Muscle layer of duodenum (tissue), 2 donors: ENCODE results near the gene HCK.
"Not testable (repeated sequence)": the region's sequence is repeated elsewhere in the genome, so short reads cannot be mapped to it uniquely, and the experiment has no call there.

ENCODE experiments used
- H3K27ac ChIP-seq: one replicate; pipeline ENCODE4 v1.7.0; 2013; ENCODE audit warnings: mild to moderate bottlenecking, low read length
- H3K27me3 ChIP-seq: one replicate; pipeline ENCODE4 v1.7.0; 2013; ENCODE audit warnings: low read depth, mild to moderate bottlenecking, control low read depth, low read length
- H3K36me3 ChIP-seq, 2 donors: one replicate each; pipeline ENCODE4 v1.7.0; 2013; ENCODE audit warnings: low read length in 2 of 2, control low read depth in 1 of 2, mild to moderate bottlenecking in 1 of 2; ENCODE audit not compliant: insufficient read depth in 2 of 2, control insufficient read depth in 1 of 2
- H3K4me1 ChIP-seq, 2 donors: one replicate each; pipeline ENCODE4 v1.7.0; 2013; ENCODE audit warnings: low read length in 2 of 2, mild to moderate bottlenecking in 2 of 2, control low read depth in 1 of 2, moderate library complexity in 1 of 2; ENCODE audit not compliant: insufficient read depth in 2 of 2, control insufficient read depth in 1 of 2
- H3K4me3 ChIP-seq, 2 donors: one replicate each; pipeline ENCODE4 v1.7.0; 2013; ENCODE audit warnings: low read length in 2 of 2, low read depth in 1 of 2, mild to moderate bottlenecking in 1 of 2
- H3K9me3 ChIP-seq, 2 donors: one replicate each; pipeline ENCODE4 v1.7.0; 2013; ENCODE audit warnings: low read length in 2 of 2, control low read depth in 1 of 2, mild to moderate bottlenecking in 1 of 2; ENCODE audit not compliant: control insufficient read depth in 1 of 2
- donor health status: healthy.

Gene HCK

DNA sequence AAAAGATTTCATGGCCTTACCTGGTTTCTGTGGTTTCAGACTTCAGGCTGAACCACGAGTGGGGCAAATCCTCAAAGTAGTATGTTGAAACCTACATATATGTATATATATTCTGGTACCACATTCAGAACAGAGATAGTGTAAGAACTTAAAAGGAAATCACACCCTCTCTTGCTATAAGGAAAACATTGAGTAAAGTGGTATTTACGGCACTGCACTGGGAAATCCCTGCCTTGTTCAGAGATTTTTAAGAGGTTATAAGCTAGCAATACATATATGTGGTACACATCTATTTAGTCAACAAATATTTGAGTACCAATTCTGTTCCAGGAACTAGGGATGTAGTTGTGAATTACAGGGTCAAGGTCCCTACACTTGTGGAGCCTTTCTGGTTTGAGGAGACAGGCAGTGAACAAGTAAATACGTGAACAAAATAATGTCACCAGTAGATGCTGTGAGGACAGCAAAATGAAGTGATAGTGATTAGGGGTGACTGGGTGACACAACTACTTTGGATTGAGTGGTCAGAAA is 59.2 kb downstream of the HCK start:
- peak overlapping the region in 1 of 2 donors; percentile 94 for H3K4me3 ChIP-seq
- no peaks in the 10 kb centered on the region for H3K9me3 ChIP-seq
- H3K36me3 ChIP-seq = peaks cover 0 to 11% of the 10 kb centered on the region in 2 donors
- H3K4me1 ChIP-seq = peaks cover 17 to 38% of the 10 kb centered on the region in 2 donors
- peak overlapping the region; percentile 45 for H3K27ac ChIP-seq
- H3K27me3 ChIP-seq = no peaks in the 10 kb centered on the region

GRCh38 chr20:32111753-32112152 is 59.7 kb downstream of the HCK start:
- Histone ChIP-seq H3K9me3 (no peaks in the 10 kb centered on the region), H3K36me3 (peaks cover 0 to 11% of the 10 kb centered on the region in 2 donors), H3K27me3 (no peaks in the 10 kb centered on the region), H3K4me1 (peaks cover 17 to 40% of the 10 kb centered on the region in 2 donors), H3K27ac (peak overlapping the region; percentile 45), H3K4me3 (no peak overlapping the region)

GRCh38 chr20:32112841-32113240 is 60.8 kb downstream of the HCK start:
- H3K4me3 ChIP-seq = no peak overlapping the region
- H3K4me1 ChIP-seq = peaks cover 17 to 50% of the 10 kb centered on the region in 2 donors
- no peak overlapping the region for H3K27ac ChIP-seq
- H3K27me3 ChIP-seq = no peaks in the 10 kb centered on the region
- H3K9me3 ChIP-seq = no peaks in the 10 kb centered on the region
- peaks cover 0 to 11% of the 10 kb centered on the region in 2 donors for H3K36me3 ChIP-seq

DNA sequence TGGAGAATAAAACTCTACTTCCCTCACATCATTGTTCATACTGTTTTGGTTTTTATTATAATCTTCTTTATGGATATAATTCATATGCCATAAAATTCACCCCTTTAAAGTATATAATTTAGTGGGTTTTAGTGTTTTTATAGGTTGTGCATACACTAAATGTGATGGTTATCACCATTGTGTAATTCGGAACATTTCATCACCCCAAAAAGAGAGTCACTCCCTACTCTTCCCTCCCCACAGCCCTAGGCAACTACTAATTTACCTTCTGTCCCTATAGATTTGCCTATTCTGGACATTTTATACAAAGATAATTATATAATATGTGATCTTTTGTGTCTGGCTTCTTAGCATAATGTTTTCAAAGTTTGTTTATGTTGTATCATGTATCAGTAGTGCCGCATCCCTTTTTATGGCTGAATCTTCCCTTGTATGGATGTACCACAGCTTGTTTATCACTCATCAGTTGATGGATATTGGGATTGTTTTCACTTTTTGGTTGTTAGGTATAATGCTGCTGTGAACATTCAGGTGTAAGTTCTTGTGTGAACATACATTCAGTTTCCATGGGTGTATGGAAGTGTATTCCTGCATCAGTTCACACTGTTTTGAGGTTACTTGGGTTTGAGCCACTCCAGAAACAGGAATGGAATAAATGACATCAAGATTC is 61.7 kb downstream of the HCK start:
- no peak overlapping the region for H3K4me3 ChIP-seq
- H3K27me3 ChIP-seq = no peaks in the 10 kb centered on the region
- no peaks in the 10 kb centered on the region for H3K9me3 ChIP-seq
- H3K27ac ChIP-seq = no peak overlapping the region
- H3K36me3 ChIP-seq = peaks cover 0 to 11% of the 10 kb centered on the region in 2 donors
- H3K4me1 ChIP-seq = peaks cover 17 to 50% of the 10 kb centered on the region in 2 donors

- Histone ChIP-seq H3K4me1 (peaks cover 17 to 50% of the 10 kb centered on the region in 2 donors), H3K27me3 (no peaks in the 10 kb centered on the region), H3K9me3 (no peaks in the 10 kb centered on the region), H3K27ac (no peak overlapping the region), H3K36me3 (peaks cover 0 to 9% of the 10 kb centered on the region in 2 donors), H3K4me3 (no peak overlapping the region)
Measured at GRCh38 chr20:32114305-32114960, 62.4 kb downstream of the HCK start.

- peaks cover 14 to 46% of the 10 kb centered on the region in 2 donors for H3K4me1 ChIP-seq
- no peaks in the 10 kb centered on the region for H3K27me3 ChIP-seq
- no peaks in the 10 kb centered on the region for H3K9me3 ChIP-seq
- H3K27ac ChIP-seq = no peak overlapping the region
- H3K4me3 ChIP-seq = no peak overlapping the region
- H3K36me3 ChIP-seq = peaks cover 0 to 3% of the 10 kb centered on the region in 2 donors
Measured at GRCh38 chr20:32115211-32115767, 63.2 kb downstream of the HCK start.

GRCh38 chr20:32116079-32116521 is 64.1 kb downstream of the HCK start:
- Histone ChIP-seq H3K9me3 (no peaks in the 10 kb centered on the region), H3K27ac (no peak overlapping the region), H3K36me3 (peaks cover 0 to 3% of the 10 kb centered on the region in 2 donors), H3K27me3 (no peaks in the 10 kb centered on the region), H3K4me3 (no peak overlapping the region), H3K4me1 (peaks cover 6 to 38% of the 10 kb centered on the region in 2 donors)

GRCh38 chr20:32116796-32117195 is 64.8 kb downstream of the HCK start:
- H3K4me3 ChIP-seq, H3K36me3 ChIP-seq, H3K9me3 ChIP-seq, H3K27ac ChIP-seq, H3K27me3 ChIP-seq: not testable (repeated sequence)
- peaks cover 0 to 31% of the 10 kb centered on the region in 2 donors for H3K4me1 ChIP-seq

GRCh38 chr20:32118427-32118826 is 66.4 kb downstream of the HCK start:
- H3K27me3 ChIP-seq, H3K4me3 ChIP-seq, H3K36me3 ChIP-seq, H3K9me3 ChIP-seq, H3K27ac ChIP-seq: not testable (repeated sequence)
- H3K4me1 ChIP-seq = peaks cover 0 to 19% of the 10 kb centered on the region in 2 donors

DNA sequence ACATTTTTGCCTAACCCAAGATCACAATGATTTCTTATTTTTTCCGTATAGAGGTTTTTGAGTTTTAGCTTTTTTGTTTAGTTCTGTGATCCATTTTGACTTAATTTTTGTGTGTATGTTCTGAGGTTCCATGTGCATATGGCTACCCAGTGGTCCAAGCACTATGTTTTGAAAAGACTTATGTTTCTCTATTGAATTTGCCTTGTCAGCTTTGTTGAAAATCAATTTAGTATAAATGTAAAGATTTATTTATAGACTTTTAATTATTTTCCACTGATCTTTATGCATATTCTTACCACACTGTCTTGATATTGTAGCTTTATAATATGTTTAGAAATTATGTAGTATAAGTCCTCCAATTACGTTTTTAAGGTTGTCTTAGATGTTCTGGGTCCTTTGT is 67.7 kb downstream of the HCK start:
- Histone ChIP-seq H3K4me3 (no peak overlapping the region), H3K9me3 (no peaks in the 10 kb centered on the region), H3K36me3 (peaks cover 0 to 3% of the 10 kb centered on the region in 2 donors), H3K27me3 (no peaks in the 10 kb centered on the region), H3K4me1 (peaks cover 0 to 14% of the 10 kb centered on the region in 2 donors), H3K27ac (no peak overlapping the region)

DNA sequence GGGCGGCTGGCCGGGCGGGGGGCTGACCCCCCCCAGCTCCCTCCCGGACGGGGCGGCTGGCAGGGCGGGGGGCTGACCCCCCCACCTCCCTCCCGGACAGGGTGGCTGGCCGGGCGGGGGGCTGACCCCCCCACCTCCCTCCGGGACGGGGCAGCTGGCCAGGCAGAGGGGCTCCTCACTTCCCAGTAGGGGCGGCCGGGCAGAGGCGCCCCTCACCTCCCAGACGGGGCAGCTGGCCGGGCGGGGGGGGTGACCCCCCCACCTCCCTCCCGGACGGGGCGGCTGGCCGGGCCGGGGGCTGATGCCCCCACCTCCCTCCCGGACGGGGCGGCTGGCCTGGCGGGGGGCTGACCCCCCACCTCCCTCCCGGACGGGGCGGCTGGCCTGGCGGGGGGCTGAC is 69.9 kb downstream of the HCK start:
- H3K36me3 ChIP-seq, H3K27me3 ChIP-seq, H3K4me3 ChIP-seq, H3K27ac ChIP-seq, H3K9me3 ChIP-seq: not testable (repeated sequence)
- H3K4me1 ChIP-seq = peaks cover 0 to 11% of the 10 kb centered on the region in 2 donors
